MM.1S (cell line): ENCODE data around the gene LAMP5.

Experiments used
- DNase-seq: peaks from one replicate; pipeline ENCODE4 v3.0.0-alpha.2; 2015
- H2AFZ ChIP-seq: fragments of 300-600 bp; sonication (generic); 2 replicates; pipeline ENCODE4 v1.6.0; 2016; ENCODE audit warnings: antibody characterized with exemption, low read length
- H3F3A ChIP-seq: fragments of 300-600 bp; sonication (generic); 2 replicates; pipeline ENCODE4 v1.6.1; 2016; ENCODE audit warnings: mild to moderate bottlenecking, antibody characterized with exemption, low read length, moderate library complexity, mixed read lengths; ENCODE audit not compliant: insufficient read depth
- H3K27ac ChIP-seq: fragments of 300-600 bp; sonication (generic); 2 replicates; pipeline ENCODE4 v1.5.1; 2016; ENCODE audit warnings: mild to moderate bottlenecking, low read length
- H3K27me3 ChIP-seq: fragments of 300-600 bp; sonication (generic); replicated peaks from 2 replicates; pipeline ENCODE4 v1.6.0; 2016; ENCODE audit warnings: low read length; ENCODE audit not compliant: insufficient read depth
- H3K36me3 ChIP-seq: fragments of 300-600 bp; sonication (generic); replicated peaks from 2 replicates; pipeline ENCODE4 v1.6.1; 2016; ENCODE audit warnings: mild to moderate bottlenecking, low read length, mixed read lengths; ENCODE audit not compliant: insufficient read depth
- H3K4me1 ChIP-seq: fragments of 300-600 bp; sonication (generic); 2 replicates; pipeline ENCODE4 v1.6.1; 2016; ENCODE audit warnings: low read length, mixed read lengths
- H3K4me2 ChIP-seq: fragments of 300-600 bp; sonication (generic); 2 replicates; pipeline ENCODE4 v1.6.0; 2016; ENCODE audit warnings: low read depth, low read length
- H3K4me3 ChIP-seq: fragments of 300-600 bp; sonication (generic); 2 replicates; pipeline ENCODE4 v1.5.1; 2016; ENCODE audit warnings: low read length, mixed read lengths
- H3K79me2 ChIP-seq: fragments of 300-600 bp; sonication (generic); 2 replicates; pipeline ENCODE4 v1.6.1; 2016; ENCODE audit warnings: mixed run types, low read length, mixed read lengths
- H3K9ac ChIP-seq: fragments of 300-600 bp; sonication (generic); 2 replicates; pipeline ENCODE4 v1.6.1; 2016; ENCODE audit warnings: low read length, mixed read lengths
- H3K9me2 ChIP-seq: fragments of 300-600 bp; sonication (generic); replicated peaks from 2 replicates; pipeline ENCODE4 v1.6.1; 2016; ENCODE audit warnings: mild to moderate bottlenecking, low read length, mixed read lengths; ENCODE audit not compliant: insufficient read depth
- H3K9me3 ChIP-seq: fragments of 300-600 bp; sonication (generic); replicated peaks from 2 replicates; pipeline ENCODE4 v1.6.1; 2016; ENCODE audit warnings: mild to moderate bottlenecking, low read length, mixed read lengths; ENCODE audit not compliant: insufficient read depth
- H4K20me1 ChIP-seq: fragments of 300-600 bp; sonication (generic); 2 replicates; pipeline ENCODE4 v1.6.1; 2016; ENCODE audit warnings: mild to moderate bottlenecking, low read length, moderate library complexity, mixed read lengths; ENCODE audit not compliant: insufficient read depth
- EZH2 ChIP-seq: fragments of 300-600 bp; sonication (generic); optimal IDR thresholded peaks from 2 replicates; pipeline ENCODE3; 2017; ENCODE audit warnings: low read depth, mild to moderate bottlenecking, antibody characterized with exemption, low read length, mixed read lengths
- EZH2phosphoT487 ChIP-seq: fragments of 300-600 bp; sonication (generic); IDR thresholded peaks from 2 replicates; pipeline ENCODE4 v1.6.1; 2018; ENCODE audit warnings: antibody characterized with exemption, low read length
- TF ChIP-seq, protein P1 (sequence below): fragments of 300-600 bp; sonication (generic); IDR thresholded peaks from 2 replicates; pipeline ENCODE4 v1.5.1; 2016; ENCODE audit warnings: antibody characterized with exemption, low read length, mixed read lengths

LAMP5 gene

DNA sequence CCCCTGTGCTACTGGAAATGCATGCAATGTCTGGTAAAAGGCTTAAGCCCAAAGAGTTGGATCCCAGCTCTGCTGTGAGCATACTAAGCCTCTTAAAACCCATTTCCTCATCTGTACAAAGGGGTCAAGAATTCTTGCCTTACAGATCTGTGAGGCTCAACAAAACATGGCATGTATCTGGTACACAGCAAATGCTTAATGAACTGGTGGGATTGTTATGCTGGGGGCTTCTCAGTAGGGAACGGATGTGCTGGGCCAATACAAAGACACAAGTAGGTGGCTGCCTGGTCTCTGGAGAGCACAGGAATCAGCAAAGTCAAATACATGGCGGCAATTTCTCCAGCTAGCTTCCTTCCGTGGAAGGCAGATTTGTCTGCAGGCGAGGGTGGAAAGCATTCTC lies 62.3 kb downstream of the LAMP5 start:
- no peaks in the 10 kb centered on the region for H3K79me2 ChIP-seq
- H3K27me3 ChIP-seq: no peaks in the 10 kb centered on the region
- no peaks in the 10 kb centered on the region for H3K36me3 ChIP-seq
- no peak overlapping the region for H3K4me3 ChIP-seq
- TF ChIP-seq, protein P1, sequence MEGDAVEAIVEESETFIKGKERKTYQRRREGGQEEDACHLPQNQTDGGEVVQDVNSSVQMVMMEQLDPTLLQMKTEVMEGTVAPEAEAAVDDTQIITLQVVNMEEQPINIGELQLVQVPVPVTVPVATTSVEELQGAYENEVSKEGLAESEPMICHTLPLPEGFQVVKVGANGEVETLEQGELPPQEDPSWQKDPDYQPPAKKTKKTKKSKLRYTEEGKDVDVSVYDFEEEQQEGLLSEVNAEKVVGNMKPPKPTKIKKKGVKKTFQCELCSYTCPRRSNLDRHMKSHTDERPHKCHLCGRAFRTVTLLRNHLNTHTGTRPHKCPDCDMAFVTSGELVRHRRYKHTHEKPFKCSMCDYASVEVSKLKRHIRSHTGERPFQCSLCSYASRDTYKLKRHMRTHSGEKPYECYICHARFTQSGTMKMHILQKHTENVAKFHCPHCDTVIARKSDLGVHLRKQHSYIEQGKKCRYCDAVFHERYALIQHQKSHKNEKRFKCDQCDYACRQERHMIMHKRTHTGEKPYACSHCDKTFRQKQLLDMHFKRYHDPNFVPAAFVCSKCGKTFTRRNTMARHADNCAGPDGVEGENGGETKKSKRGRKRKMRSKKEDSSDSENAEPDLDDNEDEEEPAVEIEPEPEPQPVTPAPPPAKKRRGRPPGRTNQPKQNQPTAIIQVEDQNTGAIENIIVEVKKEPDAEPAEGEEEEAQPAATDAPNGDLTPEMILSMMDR: no peak
- TF ChIP-seq EZH2phosphoT487 (no peak), EZH2 (no peak)
- no peak for DNase-seq
- no peaks in the 10 kb centered on the region for H3K9me2 ChIP-seq
- no peaks in the 10 kb centered on the region for H4K20me1 ChIP-seq
- H3K4me2 ChIP-seq: no peak overlapping the region
- H3F3A ChIP-seq: no peaks in the 10 kb centered on the region
- H2AFZ ChIP-seq: no peak overlapping the region
- H3K9me3 ChIP-seq: no peaks in the 10 kb centered on the region
- H3K27ac ChIP-seq: no peak overlapping the region
- H3K9ac ChIP-seq: no peak overlapping the region
- H3K4me1 ChIP-seq: no peaks in the 10 kb centered on the region

DNA sequence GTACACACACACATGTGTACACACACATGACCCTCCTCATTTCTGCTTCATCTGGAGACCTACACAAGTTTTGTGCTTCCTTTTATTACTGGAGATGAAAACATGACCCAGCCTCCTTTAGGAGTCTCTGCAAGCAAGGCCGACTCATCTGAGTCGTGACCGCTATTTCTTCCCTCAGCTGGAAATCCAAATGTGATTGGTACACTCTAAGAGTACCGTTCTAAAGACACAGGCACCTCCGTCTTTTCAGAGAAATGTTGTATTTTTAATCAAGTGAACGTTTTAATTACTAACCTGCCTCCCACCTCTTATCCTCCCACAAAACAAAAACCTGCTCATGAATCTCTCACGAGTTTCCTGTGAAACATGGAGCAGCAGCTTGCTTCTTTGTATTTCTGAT lies 63.0 kb downstream of the LAMP5 start:
- Histone ChIP-seq H3K9ac (no peak overlapping the region), H3F3A (no peaks in the 10 kb centered on the region), H3K4me1 (no peaks in the 10 kb centered on the region), H3K27me3 (no peaks in the 10 kb centered on the region), H3K4me2 (no peak overlapping the region), H4K20me1 (no peaks in the 10 kb centered on the region), H3K27ac (no peak overlapping the region), H3K4me3 (no peak overlapping the region), H3K9me2 (no peaks in the 10 kb centered on the region), H3K9me3 (no peaks in the 10 kb centered on the region), H2AFZ (no peak overlapping the region), H3K36me3 (no peaks in the 10 kb centered on the region), H3K79me2 (no peaks in the 10 kb centered on the region)
- TF ChIP-seq, protein P1: no peak
- TF ChIP-seq EZH2phosphoT487 (no peak), EZH2 (no peak)
- no peak for DNase-seq

DNA sequence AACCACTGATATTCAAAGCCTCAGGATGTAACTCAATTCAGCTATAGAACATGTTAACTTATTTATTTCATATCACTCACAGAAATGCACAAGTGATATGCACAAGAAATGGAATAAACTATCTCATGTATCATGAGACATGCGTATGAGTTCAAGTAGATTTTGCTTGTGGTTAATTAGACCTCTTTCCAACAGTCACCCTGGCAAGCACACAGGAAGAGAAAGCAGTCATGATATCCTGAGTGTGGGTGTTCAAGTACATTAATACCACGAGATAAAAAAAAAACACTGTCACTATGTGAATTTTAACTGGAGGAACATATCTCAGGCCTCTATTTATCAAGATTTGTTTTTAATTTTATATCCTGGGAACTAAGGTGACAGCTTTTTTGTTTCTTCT lies 64.2 kb downstream of the LAMP5 start:
- Histone ChIP-seq H3K4me1 (no peaks in the 10 kb centered on the region), H3K27me3 (no peaks in the 10 kb centered on the region), H2AFZ (no peak overlapping the region), H3K4me3 (no peak overlapping the region), H3K9me2 (no peaks in the 10 kb centered on the region), H3K4me2 (no peak overlapping the region), H3K9me3 (no peaks in the 10 kb centered on the region), H3K79me2 (no peaks in the 10 kb centered on the region), H3K9ac (no peak overlapping the region), H4K20me1 (no peaks in the 10 kb centered on the region), H3F3A (no peaks in the 10 kb centered on the region), H3K36me3 (no peaks in the 10 kb centered on the region), H3K27ac (no peak overlapping the region)
- no peak for TF ChIP-seq EZH2phosphoT487
- TF ChIP-seq, protein P1: no peak
- no peak for DNase-seq
